HG03457 (cell line): Measurements from ENCODE around the gene CDK19.
"Not testable (repeated sequence)": the region's sequence is repeated elsewhere in the genome, so short reads cannot be mapped to it uniquely, and the experiment has no call there.

Experiments
- ATAC-seq: cut with Tn5 transposase; IDR thresholded peaks from one replicate; pipeline ENCODE4 v1.9.1; 2021; ENCODE audit warnings: moderate number of reproducible peaks; ENCODE audit not compliant: unreplicated experiment

The CDK19 gene

GRCh38 chr6:110633731-110634213, 181.5 kb downstream of the CDK19 start:
- ATAC-seq = no peak

- ATAC-seq = no peak
Measured at GRCh38 chr6:110629153-110629552, 186.1 kb downstream of the CDK19 start.

- no peak for ATAC-seq
Measured at GRCh38 chr6:110628330-110628729, 186.9 kb downstream of the CDK19 start.

GRCh38 chr6:110626442-110626841, 188.8 kb downstream of the CDK19 start:
- ATAC-seq = no peak

- no peak for ATAC-seq
Measured at GRCh38 chr6:110625883-110626282, 189.4 kb downstream of the CDK19 start.

- no peak for ATAC-seq
Measured at GRCh38 chr6:110622912-110623578, 192.2 kb downstream of the CDK19 start.

GRCh38 chr6:110621061-110621460, 194.2 kb downstream of the CDK19 start:
- ATAC-seq = no peak

GRCh38 chr6:110620065-110620464, 195.2 kb downstream of the CDK19 start:
- ATAC-seq = no peak

- ATAC-seq = no peak
Measured at GRCh38 chr6:110619275-110619908, 195.9 kb downstream of the CDK19 start.

- no peak for ATAC-seq
Measured at GRCh38 chr6:110618591-110619267, 196.5 kb downstream of the CDK19 start.

GRCh38 chr6:110617057-110617456, 198.2 kb downstream of the CDK19 start:
- peak; percentile 81 for ATAC-seq

GRCh38 chr6:110615722-110616121, 199.5 kb downstream of the CDK19 start:
- no peak for ATAC-seq

- ATAC-seq = no peak
Measured at GRCh38 chr6:110614586-110614985, 200.7 kb downstream of the CDK19 start.

GRCh38 chr6:110614106-110614505, 201.2 kb downstream of the CDK19 start:
- no peak for ATAC-seq

GRCh38 chr6:110613356-110613755, 201.9 kb downstream of the CDK19 start:
- ATAC-seq = no peak

- no peak for ATAC-seq
Measured at GRCh38 chr6:110612298-110612697, 203.0 kb downstream of the CDK19 start.

GRCh38 chr6:110609101-110609500, 206.2 kb downstream of the CDK19 start:
- ATAC-seq = no peak

- ATAC-seq = no peak
Measured at GRCh38 chr6:110608151-110608550, 207.1 kb downstream of the CDK19 start.

- no peak for ATAC-seq
Measured at GRCh38 chr6:110606151-110606550, 209.1 kb downstream of the CDK19 start.

- ATAC-seq = not testable (repeated sequence)
Measured at GRCh38 chr6:110600640-110601039, 214.6 kb downstream of the CDK19 start.

- no peak for ATAC-seq
Measured at GRCh38 chr6:110597761-110598160, 217.5 kb downstream of the CDK19 start.

GRCh38 chr6:110596354-110596753, 218.9 kb downstream of the CDK19 start:
- no peak for ATAC-seq
